HT-29 (cell line): ENCODE results near the gene CLCF1. TPM values are rescaled to one million over a fixed set of nuclear protein-coding genes. Genes with fewer than 3 reads are reported as not detected.
A peak's percentile ranks its signal among the peaks of the same experiment; 100 is the strongest.

ENCODE experiments used
- DNase-seq: peaks from one replicate; pipeline ENCODE4 v3.0.0-alpha.2; 2015; ENCODE audit warnings: low spot score
- total RNA-seq: library from RNA; depleted of rRNA; stranded (reverse); fragments of >200 nt; shearing (Covaris generic); gene quantifications from 2 replicates; pipeline ENCODE4 v1.2.3, GENCODE V29; 2014

Gene CLCF1
- total RNA-seq, 1 experiment from 2014 or later: 29.7 TPM

DNA sequence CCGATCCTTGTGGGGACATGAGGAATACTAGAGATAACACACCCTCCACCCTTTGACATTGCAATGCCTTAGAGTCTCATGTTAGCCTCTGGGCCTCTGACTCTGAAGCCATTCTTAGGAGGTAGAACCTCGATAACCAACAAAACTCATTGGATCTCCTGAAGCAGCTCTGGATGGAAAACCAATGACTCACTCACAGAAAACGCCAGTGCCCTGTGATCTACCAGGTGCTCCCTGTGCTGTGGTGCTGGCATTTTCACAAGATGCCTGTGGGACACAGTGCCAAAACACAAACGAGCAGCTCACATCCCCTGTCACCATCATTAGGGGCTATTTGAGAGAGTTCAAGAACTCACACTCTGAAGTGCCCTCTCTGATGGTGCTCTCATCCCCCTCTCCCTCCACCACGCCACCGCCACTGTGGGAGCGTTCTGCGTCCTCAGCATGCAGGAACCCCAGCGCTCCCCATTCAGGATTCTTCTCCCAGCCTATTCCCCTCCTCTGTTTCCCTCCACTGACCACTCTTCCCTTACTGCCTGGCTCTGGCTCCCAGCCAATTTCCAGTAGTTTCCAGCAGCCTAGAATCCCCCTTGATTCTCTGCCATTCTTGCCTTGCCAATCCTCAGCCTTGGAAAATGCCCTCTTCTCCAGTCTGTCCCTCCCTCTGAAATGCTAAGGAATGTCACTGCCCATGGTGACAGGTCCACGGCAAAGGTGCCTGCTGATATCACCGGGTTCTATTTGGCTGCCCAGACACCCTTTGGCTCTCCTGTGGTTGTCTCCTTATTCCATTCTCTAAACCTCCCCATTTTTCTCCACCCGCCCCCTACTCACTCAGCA is 15.3 kb downstream of the CLCF1 start:
- DNase-seq: peak; percentile 73

DNA sequence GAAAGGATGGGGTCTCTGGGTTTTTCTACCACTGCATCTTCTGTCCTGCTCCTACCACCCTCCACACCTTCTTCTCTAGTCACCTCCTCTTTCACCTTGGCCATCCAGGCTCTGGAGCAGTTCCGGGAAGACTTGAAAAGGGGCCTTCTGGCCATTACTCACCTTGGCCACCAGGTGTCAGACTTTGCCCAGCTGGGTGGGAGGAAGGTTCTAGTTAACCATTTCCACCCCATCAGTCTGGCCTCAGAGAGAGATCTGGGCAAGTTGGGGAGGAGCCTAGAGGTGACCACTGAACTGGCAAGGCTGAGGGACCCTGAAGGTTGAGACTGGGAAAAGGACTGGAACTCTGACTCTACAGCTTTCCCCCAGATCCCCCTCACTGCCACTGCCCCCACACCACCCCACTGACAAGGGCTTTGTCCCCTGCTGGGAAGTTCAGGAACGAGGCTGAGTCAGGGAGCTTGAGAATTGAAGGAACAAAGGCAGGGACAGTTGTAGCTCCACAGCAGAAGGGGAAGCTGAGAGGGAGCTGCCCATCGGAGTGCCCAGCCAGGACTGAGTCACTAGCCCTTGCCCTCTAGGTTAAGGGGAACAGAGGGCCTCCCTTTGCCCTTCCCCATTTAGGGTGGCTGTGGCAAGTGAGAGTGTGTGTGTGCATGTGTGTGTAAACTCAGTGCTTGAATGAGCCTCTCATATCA is 16.4 kb downstream of the CLCF1 start:
- peak; percentile 97 for DNase-seq

DNA sequence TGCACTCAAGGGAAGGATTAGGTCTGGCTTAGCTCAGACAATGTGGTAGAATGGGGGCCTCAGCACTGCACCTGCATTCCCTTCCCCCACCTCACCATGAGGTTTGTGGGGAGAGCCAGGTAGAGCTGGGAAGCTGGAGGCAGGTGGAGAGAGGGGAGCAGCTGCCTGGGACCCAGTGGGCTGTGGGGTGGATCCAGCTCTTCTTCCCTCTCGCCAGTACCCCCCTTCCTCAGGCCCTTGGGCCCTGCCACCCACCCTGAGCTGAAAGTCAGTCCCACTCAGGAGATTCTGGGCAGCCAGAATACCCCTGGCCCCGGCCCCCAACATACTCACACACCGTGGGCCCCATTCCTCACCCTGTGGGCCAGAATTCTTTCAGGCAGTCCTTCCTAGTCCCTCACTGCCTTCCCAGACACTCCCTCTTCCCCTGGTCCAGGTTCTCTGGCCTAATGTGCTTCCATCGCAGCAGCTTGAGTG is 17.0 kb downstream of the CLCF1 start:
- DNase-seq: no peak

DNA sequence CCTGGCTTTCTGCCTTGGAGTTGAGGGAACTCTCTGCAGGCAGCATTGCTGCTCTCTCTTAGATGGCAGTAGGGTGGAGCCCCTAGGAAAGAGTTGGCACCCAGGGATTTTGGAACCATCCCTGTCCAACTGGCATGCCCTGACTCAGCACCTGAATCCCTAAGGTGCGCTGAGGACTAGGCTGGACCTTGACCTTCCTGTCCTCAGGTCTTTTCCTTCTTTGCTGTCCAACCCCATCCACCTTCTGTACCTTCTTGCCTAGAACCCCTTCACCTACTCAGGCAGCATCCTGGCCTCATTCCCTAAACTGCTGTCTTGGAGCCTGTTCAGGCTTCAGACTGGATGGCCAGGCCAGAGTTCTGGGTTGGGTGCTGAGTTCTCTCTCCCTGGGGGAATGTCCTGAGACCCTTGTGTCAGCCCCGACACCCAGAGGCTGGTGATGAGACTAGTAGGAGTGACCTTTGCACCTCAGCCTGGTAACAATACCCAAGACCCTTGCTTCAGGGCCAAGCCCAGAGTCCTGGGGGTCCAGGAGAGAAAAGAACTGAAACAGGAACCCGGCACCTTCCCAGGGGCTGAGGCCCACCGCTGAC is 17.5 kb downstream of the CLCF1 start:
- peak; percentile 33 for DNase-seq

DNA sequence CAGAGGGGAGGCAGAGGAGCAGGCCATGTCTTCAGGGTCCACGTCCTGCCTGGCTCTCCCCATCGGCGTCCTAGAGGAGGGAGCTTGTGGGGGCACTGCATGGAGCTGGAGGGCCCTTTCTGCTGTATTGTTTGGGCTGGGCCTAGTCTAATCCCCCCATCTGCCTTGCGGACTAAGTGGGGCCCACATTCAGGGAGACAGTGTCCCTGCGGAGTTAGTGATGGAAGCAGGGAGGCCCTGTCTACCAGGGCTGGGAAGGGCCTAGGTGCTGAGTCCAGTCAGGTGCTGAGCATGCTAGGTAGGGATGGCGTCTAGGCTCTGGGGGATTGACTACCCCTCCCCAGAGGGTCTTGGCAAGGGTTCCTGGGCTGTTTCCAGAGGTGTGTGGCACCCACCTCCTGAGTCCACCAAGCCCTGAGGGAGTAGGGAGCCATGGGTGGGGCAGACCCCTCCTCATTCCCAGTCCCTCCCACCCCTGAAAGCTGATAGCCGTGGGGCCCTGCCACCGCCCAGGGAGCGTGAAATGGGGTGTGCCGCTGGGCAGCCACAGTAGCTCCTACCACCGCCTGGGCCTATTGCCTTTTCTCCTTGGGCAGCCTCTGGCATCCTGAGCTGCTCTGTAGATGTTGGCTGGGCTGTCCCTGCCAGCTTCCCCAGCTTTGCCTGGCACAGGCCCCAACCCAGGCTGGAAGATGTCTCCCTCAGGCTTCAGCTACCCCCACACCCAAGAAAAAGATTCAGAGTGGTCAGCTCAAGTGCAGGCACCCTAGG is 18.2 kb downstream of the CLCF1 start:
- DNase-seq: no peak

DNA sequence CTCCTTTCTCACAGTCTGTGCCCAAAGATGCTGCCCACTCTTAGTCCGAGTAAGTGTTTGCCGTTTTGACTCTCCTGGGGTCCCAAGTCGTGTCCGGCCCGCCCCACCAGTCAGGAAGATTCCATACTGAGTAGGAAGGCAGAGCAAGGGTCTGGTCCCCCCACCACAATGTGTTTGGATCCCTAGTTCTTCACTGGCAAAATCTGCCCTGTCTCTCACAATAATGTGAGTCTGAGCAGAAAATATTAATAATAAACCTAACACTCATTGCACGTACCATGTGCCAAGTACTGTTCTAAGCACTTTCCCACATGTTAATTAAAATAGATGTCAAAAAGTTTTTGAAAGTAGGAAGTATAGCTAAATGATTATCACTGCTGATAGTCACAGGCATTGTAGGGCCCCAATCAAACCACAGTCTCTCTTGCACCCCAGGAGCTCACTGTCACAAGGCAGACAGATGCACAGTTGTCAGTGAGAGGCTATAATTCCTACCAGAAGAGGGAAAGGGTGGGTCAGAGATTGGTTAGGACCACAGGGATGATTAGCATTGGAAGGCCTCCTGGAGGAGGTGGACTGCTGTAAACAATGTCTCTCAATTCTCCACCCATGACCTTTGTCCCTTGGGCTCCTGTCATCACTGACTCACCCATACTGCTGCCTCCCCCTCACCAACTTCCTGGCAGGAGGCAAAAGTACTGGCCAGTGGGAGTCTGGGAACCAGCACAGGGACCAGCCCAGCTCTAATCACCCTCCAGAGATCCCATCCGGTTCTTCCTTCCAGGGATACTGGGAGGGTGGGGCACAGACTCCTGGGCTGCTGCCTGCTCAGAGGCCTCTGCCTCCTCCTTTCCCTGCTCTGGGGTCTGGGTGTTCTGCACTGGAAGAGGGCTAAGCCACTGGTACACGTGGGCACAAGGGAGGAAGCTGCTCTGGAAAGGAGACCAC is 19.0 kb downstream of the CLCF1 start:
- peak; percentile 98 for DNase-seq

DNA sequence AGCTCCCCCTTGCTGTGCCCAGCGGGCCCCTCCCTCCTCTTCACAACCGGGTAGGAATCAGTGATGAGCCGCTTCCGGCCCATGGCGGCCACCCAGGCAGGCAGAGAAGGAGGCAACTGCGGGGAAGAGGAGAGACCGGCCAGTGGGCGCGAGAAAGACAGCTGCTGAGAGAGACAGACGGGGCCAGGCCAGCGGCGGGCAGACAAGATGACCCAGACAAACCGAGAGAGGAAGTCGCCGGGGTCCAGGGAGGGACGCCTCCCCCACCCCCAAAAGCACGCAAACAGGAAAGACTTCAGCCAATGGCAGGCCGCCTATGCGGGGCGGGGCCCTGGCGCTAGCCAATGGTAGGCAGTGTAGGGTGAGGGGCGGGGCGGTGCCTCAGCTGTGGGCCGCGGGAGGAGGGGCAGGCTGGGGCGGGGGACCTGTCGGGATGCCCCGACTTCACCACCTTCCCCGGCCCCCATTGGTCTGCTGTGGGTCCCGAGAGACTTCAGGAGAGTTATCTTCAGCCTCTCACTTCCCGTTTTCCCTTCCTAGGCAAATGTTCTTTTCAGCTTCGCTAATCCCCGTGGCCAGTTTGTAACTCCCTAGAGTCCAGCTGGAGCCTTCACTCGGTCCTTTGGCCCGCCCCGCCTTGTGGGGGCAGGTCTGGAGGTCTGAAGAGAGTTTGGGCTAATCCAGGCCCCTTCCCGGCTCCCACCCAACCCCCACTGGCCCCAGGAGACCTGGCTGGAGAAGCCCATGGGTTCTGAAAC is 19.9 kb downstream of the CLCF1 start, which contains the start of gene POLD4:
TSS of gene POLD4 (minus strand) at position 230 of the 758 bp plus-strand sequence. CDS start at position 83, 147 bp downstream.
- DNase-seq: peak; percentile 98

DNA sequence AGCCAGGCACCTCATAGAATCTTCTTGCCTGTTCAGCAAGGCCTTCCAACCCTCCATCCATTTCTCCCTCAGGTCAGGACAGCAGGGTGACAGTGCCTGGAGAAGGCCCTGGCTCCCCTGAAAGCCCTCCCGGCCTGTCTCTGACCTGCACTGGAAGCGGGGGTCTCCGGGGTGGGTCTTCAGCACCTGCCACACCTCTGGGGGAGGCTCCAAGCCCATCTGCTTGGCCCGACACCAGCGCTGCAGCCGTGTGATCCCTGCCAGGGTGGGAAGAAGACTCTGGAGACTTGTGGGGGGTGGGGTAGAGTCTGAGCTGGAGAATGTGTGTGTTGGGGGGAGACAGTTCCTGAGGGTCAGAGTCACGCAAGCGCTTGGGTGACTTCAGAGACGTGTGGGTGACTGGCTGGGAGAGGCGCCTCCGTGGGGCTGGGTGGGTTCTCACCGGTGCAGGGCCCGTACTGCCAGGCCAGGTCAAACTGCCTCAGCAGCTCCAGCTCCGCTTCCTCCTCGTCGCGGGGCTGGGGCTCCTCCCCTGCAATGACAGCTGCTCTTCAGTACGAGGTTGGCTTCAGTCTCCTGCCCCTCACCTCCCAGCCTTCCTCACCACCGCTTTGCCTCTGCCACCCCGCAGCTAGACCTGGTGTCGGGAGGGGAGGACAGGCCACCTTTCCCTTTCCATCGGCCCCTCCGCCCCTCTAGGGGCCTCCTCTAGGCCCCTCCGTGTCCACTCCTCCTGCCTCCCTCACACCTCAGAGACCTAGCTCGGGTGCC is 20.7 kb downstream of the CLCF1 start:
- DNase-seq: peak; percentile 85

DNA sequence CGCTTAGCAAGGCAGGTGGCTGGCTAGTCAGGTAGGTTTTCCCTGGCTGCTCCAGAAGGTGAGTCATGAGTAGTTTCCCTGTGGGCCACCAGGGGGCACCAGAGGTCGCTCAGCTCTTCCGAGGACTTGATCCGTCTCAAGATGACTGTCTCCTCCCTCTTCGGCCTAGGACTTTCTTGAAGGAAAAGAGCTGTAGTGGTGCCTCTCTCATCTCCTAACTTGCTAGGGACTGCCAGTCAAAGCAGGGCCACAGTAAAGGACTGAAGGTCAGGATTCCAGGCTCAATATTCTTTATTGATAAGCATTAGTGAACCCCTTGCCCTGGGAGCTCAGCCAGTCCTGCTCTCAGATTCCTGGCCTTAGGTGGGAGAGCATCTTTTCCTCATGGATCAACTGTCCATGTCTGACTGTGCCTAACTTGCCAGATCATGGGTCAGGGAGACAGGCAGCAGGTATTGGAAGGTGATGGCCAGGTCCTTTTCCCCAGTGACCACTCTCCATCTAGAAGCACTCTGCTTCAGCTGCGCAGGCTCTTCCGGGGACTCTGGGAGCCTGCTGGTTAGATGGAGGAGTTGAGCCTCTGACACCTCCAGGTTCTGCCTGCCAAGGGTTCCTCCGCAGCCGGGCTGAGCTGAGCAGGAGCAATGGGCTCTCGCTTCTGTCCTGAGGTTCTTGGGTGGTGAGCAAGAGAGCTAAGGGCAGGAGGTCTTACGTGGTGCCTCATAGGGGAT is 22.0 kb downstream of the CLCF1 start:
- DNase-seq: peak; percentile 94

DNA sequence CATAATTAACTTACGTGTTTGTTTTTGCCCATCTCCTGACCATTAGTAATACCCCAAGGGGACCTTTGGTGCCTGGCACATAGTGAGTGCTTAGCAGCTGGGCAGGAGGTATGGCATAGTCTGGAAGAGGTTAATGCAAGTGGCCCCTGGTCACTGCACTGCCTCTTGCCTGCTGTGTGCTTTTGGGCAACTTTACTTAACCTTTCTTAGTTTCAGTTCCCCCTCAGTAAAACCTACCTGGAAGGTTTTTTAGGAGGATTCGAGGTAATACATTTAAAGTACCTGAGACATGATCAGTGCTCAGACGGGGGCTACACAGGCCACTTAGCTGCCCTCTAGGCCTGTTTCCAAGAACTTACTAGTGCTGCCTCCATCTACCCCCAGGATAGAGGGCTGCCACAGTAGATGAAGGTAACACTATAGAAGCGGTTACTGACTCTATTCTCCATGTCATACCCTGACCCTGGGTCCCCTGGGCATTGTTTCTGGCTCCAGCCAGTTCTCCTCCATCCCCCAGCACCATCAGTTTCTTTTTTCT is 23.4 kb downstream of the CLCF1 start:
- DNase-seq: no peak

DNA sequence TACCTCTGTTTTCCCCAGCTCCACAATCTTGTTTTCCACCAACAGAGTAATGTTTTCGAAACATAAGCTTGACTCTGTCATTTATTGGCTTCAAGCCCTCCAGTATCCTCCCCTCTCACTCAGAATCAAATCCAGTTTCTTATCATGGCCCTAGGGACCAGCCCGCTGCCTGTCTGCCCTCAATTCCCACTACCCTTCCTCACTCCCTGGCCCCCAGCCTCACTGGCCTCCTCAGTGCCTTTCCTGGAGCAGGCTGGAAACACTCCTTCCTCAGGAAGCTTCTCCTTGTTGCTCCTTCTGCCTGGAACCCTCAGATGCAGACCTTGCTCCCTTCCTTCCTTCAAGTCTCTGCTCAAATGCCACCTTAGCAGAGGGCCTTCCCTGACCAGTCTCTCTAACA is 23.9 kb downstream of the CLCF1 start:
- DNase-seq: no peak

DNA sequence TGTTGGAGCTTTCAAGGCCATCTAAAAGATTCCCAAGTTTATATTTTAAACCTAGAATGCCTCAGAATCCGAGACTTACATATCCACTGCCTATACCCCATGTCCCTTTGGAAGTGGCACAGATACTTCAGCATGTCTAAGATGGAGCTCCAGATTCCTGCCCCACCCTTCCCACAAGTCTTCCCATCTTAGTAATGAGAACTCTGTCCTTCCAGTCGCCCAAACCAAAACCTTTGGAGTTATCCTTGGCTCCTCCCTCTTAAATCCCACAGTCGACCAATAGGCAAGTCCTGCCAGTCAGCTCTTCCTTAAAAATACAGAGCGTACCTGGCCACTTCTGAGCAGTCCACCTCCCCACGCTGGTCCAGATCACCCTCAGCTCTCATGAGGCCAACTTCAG is 24.4 kb downstream of the CLCF1 start:
- DNase-seq: no peak

DNA sequence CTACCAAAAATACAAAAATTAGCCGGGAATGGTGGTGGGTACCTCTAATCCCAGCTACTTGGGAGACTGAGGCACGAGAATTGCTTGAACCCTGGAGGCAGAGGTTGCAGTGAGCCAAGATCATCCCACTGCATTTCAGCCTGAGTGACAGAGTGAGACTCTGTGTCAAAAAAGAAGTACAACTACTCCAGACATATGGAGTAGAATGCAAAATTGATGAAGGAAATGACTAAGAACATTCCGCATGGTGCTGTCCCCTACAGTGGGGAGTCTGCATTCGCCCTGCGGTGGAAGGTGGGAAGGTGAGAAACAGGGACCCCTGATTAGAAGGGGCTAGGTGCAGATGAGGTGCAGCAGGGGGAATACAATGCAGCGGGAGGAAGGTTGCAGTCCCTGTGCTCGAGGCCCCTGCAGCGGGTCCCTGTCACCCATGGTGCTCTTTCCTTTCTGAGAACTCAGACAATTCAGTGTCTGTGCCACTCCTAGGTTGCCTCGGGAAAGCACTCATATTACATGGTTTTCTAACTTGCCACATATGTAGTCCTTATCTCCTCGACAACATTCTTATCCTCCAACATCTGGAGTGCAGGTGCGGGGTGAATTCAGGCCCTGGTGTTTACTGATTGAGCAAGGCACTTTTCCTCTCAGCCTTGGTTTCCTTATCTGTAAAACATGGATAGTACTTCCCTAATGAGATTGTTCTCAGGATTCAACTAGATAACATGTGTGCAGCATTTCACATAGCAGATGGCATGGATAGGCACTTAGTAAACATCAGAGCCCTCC is 25.2 kb downstream of the CLCF1 start:
- DNase-seq: no peak

DNA sequence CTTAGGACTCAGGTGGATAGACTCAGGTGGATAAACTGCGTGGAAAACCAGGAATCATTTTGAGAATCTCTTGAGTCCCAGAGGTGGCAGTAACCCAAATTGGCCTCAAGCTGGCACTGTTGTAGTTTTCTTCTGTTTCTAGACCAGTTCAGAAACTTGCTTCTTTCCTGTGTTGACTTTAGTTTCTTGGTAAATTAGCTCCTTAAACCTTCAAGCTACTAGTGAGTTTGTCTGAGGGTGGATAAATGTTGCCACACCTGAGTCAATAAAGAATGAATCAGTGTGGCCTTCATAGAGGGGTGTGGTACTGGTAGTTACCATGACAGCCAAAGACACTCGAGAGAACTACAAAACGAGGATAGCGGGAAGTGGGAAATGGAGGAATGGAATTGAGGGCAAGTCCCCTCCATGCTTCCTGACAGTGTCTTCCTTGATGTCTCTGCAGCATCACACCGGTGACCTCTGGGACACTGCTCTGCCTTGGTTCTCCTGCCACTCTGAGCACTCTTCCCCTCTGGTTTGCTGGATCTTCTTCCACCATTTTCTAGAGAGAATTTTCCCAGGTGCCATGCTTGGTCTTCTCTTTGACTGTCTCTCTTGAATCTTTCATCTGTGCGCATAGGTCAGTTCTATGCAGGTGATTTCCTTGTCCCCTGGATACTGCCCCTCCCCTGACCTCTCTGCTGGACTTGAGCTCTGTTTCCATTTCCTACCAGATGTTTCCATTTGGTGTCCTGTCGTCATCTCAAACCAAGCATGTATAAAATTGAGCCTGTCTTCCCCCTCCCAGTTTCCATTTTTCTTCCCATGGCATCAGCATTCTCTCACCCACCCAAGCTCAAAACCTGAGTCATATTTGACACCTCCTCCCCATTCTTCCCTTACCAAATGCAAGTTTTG is 27.2 kb downstream of the CLCF1 start:
- DNase-seq: peak; percentile 96

DNA sequence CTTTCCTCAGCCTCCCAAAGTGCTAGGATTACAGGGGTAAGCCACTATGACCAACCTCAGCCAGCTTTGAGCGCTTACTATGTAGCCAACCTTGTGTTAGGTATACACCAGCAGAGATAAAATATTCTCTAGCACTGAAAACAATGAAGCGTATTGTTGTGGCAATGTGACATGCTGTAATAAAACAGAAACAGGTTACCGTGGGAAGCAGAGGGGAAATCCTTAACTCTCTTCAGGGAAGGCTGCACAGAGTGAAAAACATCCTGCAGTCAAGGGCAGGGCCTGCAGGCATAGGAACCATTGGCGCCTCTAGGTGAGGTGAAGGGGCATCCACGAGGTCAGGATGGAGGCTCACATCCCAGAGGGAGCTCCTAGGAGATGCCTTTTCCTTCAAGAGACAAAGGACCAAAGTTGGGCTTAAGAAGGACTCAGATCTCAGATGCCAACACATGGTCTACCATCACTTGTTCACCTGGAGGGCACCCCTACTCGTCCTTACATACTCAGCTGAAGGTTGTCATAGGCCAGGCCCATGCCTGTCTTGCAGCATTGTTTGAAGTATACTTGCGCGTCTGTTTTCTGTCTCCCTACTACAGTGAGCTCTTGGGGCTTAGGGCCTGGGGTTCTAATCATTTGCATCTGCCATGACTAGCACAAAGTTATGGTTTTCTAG is 28.0 kb downstream of the CLCF1 start:
- DNase-seq: peak; percentile 61
